PC-9 (cell line): ENCODE data around the gene HECTD1. TPM values are rescaled to one million over a fixed set of nuclear protein-coding genes. Genes with fewer than 3 reads are reported as not detected.

Experiments used
- BruUV-seq: library from RNA; stranded (reverse); fragments of 400-500 nt; replicated peaks from 2 replicates; lab custom pipeline; 2021; lab: Mats Ljungman, UMichigan
- CTCF ChIA-PET: fragments of 300-600 bp; sonication (Branson Sonifier 250); formaldehyde crosslinking; loops from one replicate; lab custom pipeline; 2022; ENCODE audit warnings: antibody characterized with exemption; lab: Charles Lee
- POLR2A ChIA-PET: fragments of 300-600 bp; sonication (Branson Sonifier 250); formaldehyde crosslinking; loops from one replicate; lab custom pipeline; 2022; ENCODE audit warnings: antibody characterized with exemption; ENCODE audit not compliant: unreplicated experiment; lab: Charles Lee
- DNase-seq, 2 experiments: peaks; one replicate each; pipeline versions ENCODE4 v3.0.0 to v3.0.0-alpha.2; 2015 to 2022; ENCODE audit warnings: mixed read lengths in 1 of 2
- H2AFZ ChIP-seq: fragments of 200-600 bp; sonication (generic); 2 replicates; pipeline ENCODE4 v1.8.1; 2017; ENCODE audit warnings: antibody characterized with exemption
- H3F3A ChIP-seq: fragments of 200-600 bp; sonication (generic); 2 replicates; pipeline ENCODE4 v1.8.1; 2017; ENCODE audit warnings: antibody characterized with exemption, mild to moderate bottlenecking, low read depth; ENCODE audit not compliant: insufficient read depth
- H3K27ac ChIP-seq: fragments of 200-600 bp; sonication (generic); 2 replicates; pipeline ENCODE4 v1.6.1; 2016; ENCODE audit warnings: mixed run types
- H3K27me3 ChIP-seq: fragments of 200-600 bp; sonication (generic); 2 replicates; pipeline ENCODE4 v1.6.1; 2016; ENCODE audit warnings: low read depth, mixed run types; ENCODE audit not compliant: insufficient read depth
- H3K36me3 ChIP-seq: fragments of 200-600 bp; sonication (generic); 2 replicates; pipeline ENCODE4 v1.6.1; 2016; ENCODE audit warnings: low read depth, mixed run types
- H3K4me1 ChIP-seq: fragments of 200-600 bp; sonication (generic); replicated peaks from 2 replicates; pipeline ENCODE4 v1.6.1; 2016; ENCODE audit warnings: mixed run types; ENCODE audit not compliant: insufficient read depth
- H3K4me2 ChIP-seq: fragments of 200-600 bp; sonication (generic); 2 replicates; pipeline ENCODE4 v1.6.1; 2017; ENCODE audit warnings: mixed run types
- H3K4me3 ChIP-seq: fragments of 200-600 bp; sonication (generic); 2 replicates; pipeline ENCODE4 v1.6.1; 2016; ENCODE audit warnings: mixed run types
- H3K79me2 ChIP-seq: fragments of 200-600 bp; sonication (generic); 2 replicates; pipeline ENCODE4 v1.6.1; 2017; ENCODE audit warnings: low read depth, mixed run types
- H3K9me2 ChIP-seq: fragments of 200-600 bp; sonication (generic); 2 replicates; pipeline ENCODE4 v1.8.1; 2017; ENCODE audit warnings: mild to moderate bottlenecking; ENCODE audit not compliant: insufficient read depth
- H3K9me3 ChIP-seq: fragments of 200-600 bp; sonication (generic); 2 replicates; pipeline ENCODE4 v1.8.1; 2016; ENCODE audit warnings: low read depth; ENCODE audit not compliant: insufficient read depth
- H4K20me1 ChIP-seq: fragments of 200-600 bp; sonication (generic); 2 replicates; pipeline ENCODE4 v1.8.1; 2017; ENCODE audit not compliant: insufficient read depth
- EZH2 ChIP-seq: fragments of 200-600 bp; sonication (generic); IDR thresholded peaks from 2 replicates; pipeline ENCODE4 v1.8.0; 2017; ENCODE audit warnings: antibody characterized with exemption, low read depth
- intact Hi-C: fragments of 100-400 bp; cut with micrococcal nuclease; formaldehyde crosslinking; loops from one replicate; pipeline ENCODE4 v1.10.0; 2022; ENCODE audit not compliant: unreplicated experiment
- total RNA-seq: library from RNA; stranded (reverse); gene quantifications from 2 replicates; pipeline ENCODE4 v1.2.3, GENCODE V29; 2021
- TF ChIP-seq, protein P1 (sequence below): fragments of 200-600 bp; sonication (generic); conservative IDR thresholded peaks from 2 replicates; pipeline ENCODE4 v1.6.1; 2017; ENCODE audit warnings: mixed run types, antibody characterized with exemption, mild to moderate bottlenecking, moderate library complexity

HECTD1 gene
- total RNA-seq, 1 experiment from 2014 or later: 93.9 TPM

DNA sequence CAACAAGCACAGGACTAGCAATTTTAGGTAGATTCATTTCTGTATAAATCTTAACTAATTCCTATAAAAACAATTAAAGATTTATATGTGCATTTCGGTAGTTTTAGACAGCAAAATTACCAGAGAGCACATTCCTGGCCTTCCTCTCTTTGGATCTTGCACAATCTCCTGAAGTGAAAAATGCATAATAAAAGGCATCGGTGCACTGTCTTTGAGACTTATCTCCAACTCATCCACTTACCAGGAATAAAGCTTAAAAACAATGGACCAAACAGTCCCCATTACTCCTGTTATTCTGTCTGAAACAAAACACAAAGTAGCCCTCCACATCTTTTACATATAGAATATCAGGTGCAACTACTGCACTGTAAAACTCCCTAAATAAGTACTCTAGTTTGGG lies 69.3 kb downstream of the HECTD1 start:
- Histone ChIP-seq H3K4me2 (no peak overlapping the region), H3K4me1 (no peaks in the 10 kb centered on the region), H3K9me2 (no peaks in the 10 kb centered on the region), H3K27ac (no peak overlapping the region), H3K4me3 (no peak overlapping the region), H3F3A (peaks cover 11% of the 10 kb centered on the region; the same call in 1 of the 2 replicates), H2AFZ (no peak overlapping the region), H3K36me3 (peaks cover 11% of the 10 kb centered on the region; the same call in 1 of the 2 replicates), H3K79me2 (no peaks in the 10 kb centered on the region), H3K9me3 (no peaks in the 10 kb centered on the region), H3K27me3 (no peaks in the 10 kb centered on the region), H4K20me1 (no peaks in the 10 kb centered on the region)
- no TSS peak for BruUV-seq
- ChIA-PET CTCF (no interaction called here), POLR2A (no interaction called here)
- intact Hi-C loops: loop anchor here (10.0 kb wide), 1 partner anchor 216 kb away; no protein-coding TSS in a partner anchor
- no peak for DNase-seq
- TF ChIP-seq, protein P1, sequence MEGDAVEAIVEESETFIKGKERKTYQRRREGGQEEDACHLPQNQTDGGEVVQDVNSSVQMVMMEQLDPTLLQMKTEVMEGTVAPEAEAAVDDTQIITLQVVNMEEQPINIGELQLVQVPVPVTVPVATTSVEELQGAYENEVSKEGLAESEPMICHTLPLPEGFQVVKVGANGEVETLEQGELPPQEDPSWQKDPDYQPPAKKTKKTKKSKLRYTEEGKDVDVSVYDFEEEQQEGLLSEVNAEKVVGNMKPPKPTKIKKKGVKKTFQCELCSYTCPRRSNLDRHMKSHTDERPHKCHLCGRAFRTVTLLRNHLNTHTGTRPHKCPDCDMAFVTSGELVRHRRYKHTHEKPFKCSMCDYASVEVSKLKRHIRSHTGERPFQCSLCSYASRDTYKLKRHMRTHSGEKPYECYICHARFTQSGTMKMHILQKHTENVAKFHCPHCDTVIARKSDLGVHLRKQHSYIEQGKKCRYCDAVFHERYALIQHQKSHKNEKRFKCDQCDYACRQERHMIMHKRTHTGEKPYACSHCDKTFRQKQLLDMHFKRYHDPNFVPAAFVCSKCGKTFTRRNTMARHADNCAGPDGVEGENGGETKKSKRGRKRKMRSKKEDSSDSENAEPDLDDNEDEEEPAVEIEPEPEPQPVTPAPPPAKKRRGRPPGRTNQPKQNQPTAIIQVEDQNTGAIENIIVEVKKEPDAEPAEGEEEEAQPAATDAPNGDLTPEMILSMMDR: no peak
- no peak for TF ChIP-seq EZH2

DNA sequence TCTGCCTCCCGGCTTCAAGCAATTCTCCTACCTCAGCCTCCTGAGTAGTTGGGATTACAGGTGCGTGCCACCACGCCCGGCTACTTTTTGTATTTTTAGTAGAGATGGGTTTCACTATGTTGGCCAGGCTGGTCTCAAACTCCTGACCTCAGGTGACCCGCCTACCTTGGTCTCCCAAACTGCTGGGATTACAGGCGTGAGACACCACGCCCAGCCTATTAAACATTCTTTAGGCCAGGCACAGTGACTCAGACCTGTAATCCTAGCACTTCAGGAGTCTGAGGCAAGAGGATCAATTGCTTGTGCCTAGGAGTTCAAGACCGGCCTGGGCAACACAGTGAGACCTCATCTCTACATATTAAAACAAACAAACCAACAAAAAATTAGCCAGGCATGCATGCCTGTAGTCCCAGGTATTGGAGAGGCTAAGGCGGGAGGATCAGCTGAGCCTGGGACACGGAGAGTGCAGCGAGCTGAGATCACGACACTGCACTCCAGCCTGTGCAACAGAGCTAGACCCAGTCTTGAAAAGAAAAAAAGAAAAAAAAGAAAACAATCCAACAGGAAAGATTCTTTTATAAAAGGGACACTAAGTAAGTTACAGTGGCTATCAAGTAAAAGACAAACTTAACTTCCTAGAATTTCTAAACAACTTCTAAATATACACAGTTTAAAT lies 70.2 kb downstream of the HECTD1 start:
- POLR2A ChIA-PET: no interaction called here
- H2AFZ ChIP-seq: no peak overlapping the region
- no peaks in the 10 kb centered on the region for H3K9me2 ChIP-seq
- H3K79me2 ChIP-seq: no peaks in the 10 kb centered on the region
- TF ChIP-seq EZH2: no peak
- TF ChIP-seq, protein P1: no peak
- peaks cover 11% of the 10 kb centered on the region; the same call in 1 of the 2 replicates for H3F3A ChIP-seq
- H3K4me1 ChIP-seq: no peaks in the 10 kb centered on the region
- no TSS peak for BruUV-seq
- no peak for DNase-seq
- CTCF ChIA-PET: no interaction called here
- no peak overlapping the region for H3K4me2 ChIP-seq
- no peaks in the 10 kb centered on the region for H3K9me3 ChIP-seq
- H3K36me3 ChIP-seq: peaks cover 11% of the 10 kb centered on the region; the same call in 1 of the 2 replicates
- intact Hi-C loops: loop anchor here (10.0 kb wide), 1 partner anchor 217 kb away; no protein-coding TSS in a partner anchor
- no peaks in the 10 kb centered on the region for H3K27me3 ChIP-seq
- H4K20me1 ChIP-seq: no peaks in the 10 kb centered on the region
- no peak overlapping the region for H3K27ac ChIP-seq
- H3K4me3 ChIP-seq: no peak overlapping the region

DNA sequence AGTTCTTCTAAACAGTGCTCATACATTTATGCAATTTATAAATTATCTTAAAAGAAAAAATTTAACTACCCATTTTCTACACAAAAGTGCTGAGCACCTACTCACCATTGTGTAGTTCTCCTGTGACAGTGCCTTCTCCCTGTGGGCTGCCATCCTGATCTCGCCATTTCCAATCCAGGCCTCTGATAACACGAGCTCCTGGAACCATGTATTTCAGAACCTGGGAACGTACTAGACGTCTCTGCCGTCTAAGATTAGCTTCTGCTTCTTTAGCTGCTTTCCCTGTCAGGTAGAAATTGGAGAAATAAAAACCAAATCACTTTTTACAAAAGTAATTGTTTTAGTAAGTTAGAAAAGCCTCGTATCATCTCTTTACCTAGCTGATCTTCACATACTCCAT lies 74.5 kb downstream of the HECTD1 start:
- POLR2A ChIA-PET: no interaction called here
- peaks cover 21% of the 10 kb centered on the region; the same call in 1 of the 2 replicates for H3K36me3 ChIP-seq

More for the DNA sequence above, 74.5 kb downstream of the HECTD1 start:
- Histone ChIP-seq H3F3A (0 out of 2 replicates have a peak, but pooled peaks cover 6% of the 10 kb centered on the region), H3K4me1 (no peaks in the 10 kb centered on the region), H3K9me3 (no peaks in the 10 kb centered on the region), H3K4me3 (no peak overlapping the region), H3K27me3 (no peaks in the 10 kb centered on the region), H3K79me2 (no peaks in the 10 kb centered on the region), H3K27ac (no peak overlapping the region), H3K9me2 (no peaks in the 10 kb centered on the region), H3K4me2 (no peak overlapping the region), H2AFZ (no peak overlapping the region), H4K20me1 (no peaks in the 10 kb centered on the region)
- intact Hi-C loops: loop anchor here (10.0 kb wide), 1 partner anchor 222 kb away; no protein-coding TSS in a partner anchor
- TF ChIP-seq EZH2: no peak
- TF ChIP-seq, protein P1: no peak
- CTCF ChIA-PET: no interaction called here
- no TSS peak for BruUV-seq
- no peak for DNase-seq
